GM13976 (cell line): ENCODE measurements around the gene SERPINI1.

Experiments
- DNase-seq: peaks from one replicate; pipeline ENCODE4 v3.0.0; 2012; ENCODE audit warnings: low spot score
- CTCF ChIP-seq: IDR thresholded peaks from 2 replicates; pipeline ENCODE4 v1.5.1; 2012; ENCODE audit warnings: borderline replicate concordance, mild to moderate bottlenecking; ENCODE audit not compliant: insufficient read depth; ENCODE audit errors: extremely low read depth, missing control alignments, control extremely low read depth
- in situ Hi-C: fragments of 300-500 bp; cut with MboI; formaldehyde crosslinking; loops from one replicate; pipeline ENCODE4 v1.12.0; 2022; ENCODE audit warnings: low sequenced_read_pairs, mixed read lengths, inconsistent platforms; ENCODE audit not compliant: unreplicated experiment

SERPINI1 gene

GRCh38 chr3:167710552-167710951 is 25.0 kb upstream of the SERPINI1 start:
- in situ Hi-C loops = no loop called here
- TF ChIP-seq CTCF = no peak
- DNase-seq = no peak

GRCh38 chr3:167711439-167711838 is 24.1 kb upstream of the SERPINI1 start:
- no peak for DNase-seq
- no peak for TF ChIP-seq CTCF
- in situ Hi-C loops = no loop called here

- in situ Hi-C loops = no loop called here
- DNase-seq = no peak
- no peak for TF ChIP-seq CTCF
Observed at GRCh38 chr3:167712445-167712844, 23.1 kb upstream of the SERPINI1 start.

DNA sequence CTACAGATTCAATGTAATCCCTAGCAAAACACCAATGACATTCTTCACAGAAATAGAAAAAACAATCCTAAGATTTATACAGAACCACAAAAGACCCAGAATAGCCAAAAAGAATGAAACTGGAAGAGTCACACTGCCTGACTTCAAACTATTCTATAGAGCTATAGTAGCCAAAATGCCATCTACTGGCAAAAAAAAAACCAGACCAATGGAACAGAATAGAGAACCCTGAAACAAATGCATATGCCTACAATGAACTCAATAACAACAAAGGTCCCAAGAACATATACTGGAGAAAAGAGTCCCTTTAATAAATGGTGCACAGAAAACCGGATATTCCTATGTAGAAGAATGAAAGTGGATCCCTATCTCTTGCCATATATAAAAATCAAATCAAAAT is 20.6 kb upstream of the SERPINI1 start:
- in situ Hi-C loops = no loop called here
- TF ChIP-seq CTCF = no peak
- no peak for DNase-seq

- no peak for TF ChIP-seq CTCF
- in situ Hi-C loops = no loop called here
- DNase-seq = no peak
Observed at GRCh38 chr3:167716920-167717319, 18.6 kb upstream of the SERPINI1 start.

DNA sequence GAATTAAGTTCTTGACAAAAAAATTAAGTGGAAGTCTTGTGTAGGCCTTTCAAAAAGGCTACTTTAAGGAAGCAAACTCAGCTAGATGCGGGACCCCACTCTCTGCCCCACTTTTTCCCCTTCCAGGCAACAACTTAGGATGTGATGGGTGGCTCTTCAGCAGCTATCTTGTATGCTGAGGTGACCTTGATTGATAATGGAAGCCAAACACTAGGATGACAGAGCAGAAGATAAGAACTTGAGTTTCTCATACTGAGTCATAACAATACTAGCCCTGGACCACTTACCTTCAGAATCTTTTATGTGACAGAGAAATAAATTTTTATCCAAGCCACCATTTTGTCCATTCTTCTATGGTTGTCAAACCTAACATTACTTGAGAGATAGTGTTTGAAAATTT is 16.9 kb upstream of the SERPINI1 start:
- DNase-seq = no peak
- no peak for TF ChIP-seq CTCF
- in situ Hi-C loops = no loop called here

DNA sequence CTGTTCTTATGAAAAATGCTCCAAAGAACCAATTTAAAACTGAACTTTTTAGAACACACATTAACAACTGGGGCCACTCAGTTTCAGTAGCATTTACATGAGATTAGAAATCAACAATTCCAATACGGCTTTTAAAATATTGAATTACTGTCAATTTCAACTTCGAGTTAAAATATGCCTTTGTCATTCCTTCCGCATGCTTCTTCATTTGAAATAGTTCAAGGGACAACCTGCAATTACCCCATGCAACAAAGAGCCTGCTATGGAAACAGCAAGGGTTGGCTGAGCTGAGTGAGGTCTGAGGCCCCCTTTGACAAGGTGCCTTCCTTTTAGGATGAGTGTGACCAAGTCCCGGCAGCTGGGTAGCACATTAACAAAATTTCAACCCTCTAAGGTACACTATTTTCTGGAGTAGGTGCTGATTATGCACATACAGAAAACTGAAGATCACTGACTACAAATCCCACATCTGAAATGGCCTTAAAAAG is 12.5 kb upstream of the SERPINI1 start:
- in situ Hi-C loops = no loop called here
- no peak for DNase-seq
- TF ChIP-seq CTCF = no peak
